NB4 (cell line): Measurements from ENCODE around the gene PDE4D.

Experiments
- DNase-seq: peaks from one replicate; pipeline ENCODE4 v3.0.0; 2010; ENCODE audit warnings: low read depth
- H3K4me3 ChIP-seq: one replicate; pipeline ENCODE4 v1.5.1; 2011; ENCODE audit warnings: mild to moderate bottlenecking, low read depth, low read length, moderate library complexity
- CTCF ChIP-seq: IDR thresholded peaks from one replicate; pipeline ENCODE4 v1.5.1; 2012; ENCODE audit warnings: low read depth, low read length
- MYC ChIP-seq: IDR thresholded peaks from 2 replicates; pipeline ENCODE4 v1.6.1; 2011; ENCODE audit warnings: low read depth, low read length
- POLR2A ChIP-seq: IDR thresholded peaks from 2 replicates; pipeline ENCODE4 v1.6.1; 2011; ENCODE audit warnings: mild to moderate bottlenecking; ENCODE audit not compliant: insufficient read length; ENCODE audit errors: extremely low read depth
- TF ChIP-seq, protein P1 (sequence below): IDR thresholded peaks from 2 replicates; pipeline ENCODE4 v1.6.1; 2011; ENCODE audit warnings: low read depth, low read length

PDE4D gene

DNA sequence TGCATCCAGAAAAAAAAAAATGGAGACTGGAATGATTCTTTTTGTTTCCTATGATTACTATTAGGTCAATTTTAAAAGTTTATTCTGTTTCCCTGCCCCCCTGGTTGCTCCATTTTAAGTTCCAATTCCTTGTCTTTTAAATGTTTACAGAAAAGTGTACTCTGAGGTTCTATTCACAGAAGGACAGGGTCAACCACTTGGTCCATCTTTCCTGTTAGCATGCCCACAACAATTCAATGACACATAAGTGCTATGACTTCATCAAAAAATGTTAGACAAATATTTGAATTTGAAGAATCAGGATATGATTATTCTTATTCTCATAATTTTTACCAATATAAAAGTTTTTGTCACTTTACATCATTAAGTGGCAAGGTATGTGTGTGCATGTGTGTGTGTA is 123.7 kb downstream of the PDE4D start:
- DNase-seq = no peak
- TF ChIP-seq POLR2A (no peak), MYC (no peak), CTCF (no peak)
- TF ChIP-seq, protein P1, sequence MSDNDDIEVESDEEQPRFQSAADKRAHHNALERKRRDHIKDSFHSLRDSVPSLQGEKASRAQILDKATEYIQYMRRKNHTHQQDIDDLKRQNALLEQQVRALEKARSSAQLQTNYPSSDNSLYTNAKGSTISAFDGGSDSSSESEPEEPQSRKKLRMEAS = no peak
- H3K4me3 ChIP-seq = no peak overlapping the region

- no peak overlapping the region for H3K4me3 ChIP-seq
- TF ChIP-seq MYC (no peak), POLR2A (no peak), CTCF (no peak)
- TF ChIP-seq, protein P1 = no peak
- no peak for DNase-seq
Observed at GRCh38 chr5:59769041-59769360, 124.5 kb downstream of the PDE4D start.

DNA sequence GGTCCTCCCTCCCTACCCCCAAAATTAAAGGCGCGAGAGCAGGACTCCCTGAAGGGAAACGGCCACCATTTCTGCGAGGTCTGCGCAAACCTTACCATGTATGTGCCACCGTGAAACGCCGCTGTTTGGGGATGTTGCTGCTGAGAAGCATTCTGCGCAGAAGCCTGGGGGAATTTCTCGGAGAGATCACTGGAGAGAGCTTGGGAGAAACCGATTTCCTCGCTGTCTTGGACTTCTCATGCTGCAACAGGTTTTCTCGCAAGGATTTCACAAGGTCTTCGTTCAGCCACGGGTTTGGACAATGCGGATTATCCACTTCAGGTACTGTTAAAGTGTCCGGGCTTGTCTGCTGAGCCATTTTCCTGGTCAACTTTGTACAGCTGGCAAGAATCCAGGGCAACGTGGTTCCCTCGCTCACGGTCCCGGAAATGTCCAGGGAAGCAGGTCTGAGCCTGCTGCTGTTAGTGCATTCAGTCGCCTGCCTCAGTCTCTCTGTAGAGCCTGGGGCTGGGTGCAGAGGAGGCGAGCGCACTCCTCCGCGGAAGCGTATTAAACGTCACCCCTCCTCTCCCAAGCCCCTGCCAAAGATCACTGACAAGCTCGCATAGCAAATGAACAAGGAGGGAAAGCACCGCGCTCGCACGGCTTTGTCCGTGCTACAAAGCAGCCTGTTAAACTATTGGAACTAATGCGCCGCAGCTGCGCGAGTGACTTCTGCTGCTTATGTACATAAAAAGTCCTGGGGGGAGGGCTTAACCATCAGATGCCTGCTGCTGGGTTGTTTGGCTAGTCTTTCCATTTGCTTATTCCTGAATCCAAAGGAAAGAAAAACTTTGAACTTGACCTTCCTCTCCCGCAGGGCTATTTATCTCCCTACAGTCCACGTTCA is 125.1 kb downstream of the PDE4D start:
- TF ChIP-seq MYC (no peak), POLR2A (no peak), CTCF (no peak)
- TF ChIP-seq, protein P1 = no peak
- DNase-seq = no peak
- no peak overlapping the region for H3K4me3 ChIP-seq

DNA sequence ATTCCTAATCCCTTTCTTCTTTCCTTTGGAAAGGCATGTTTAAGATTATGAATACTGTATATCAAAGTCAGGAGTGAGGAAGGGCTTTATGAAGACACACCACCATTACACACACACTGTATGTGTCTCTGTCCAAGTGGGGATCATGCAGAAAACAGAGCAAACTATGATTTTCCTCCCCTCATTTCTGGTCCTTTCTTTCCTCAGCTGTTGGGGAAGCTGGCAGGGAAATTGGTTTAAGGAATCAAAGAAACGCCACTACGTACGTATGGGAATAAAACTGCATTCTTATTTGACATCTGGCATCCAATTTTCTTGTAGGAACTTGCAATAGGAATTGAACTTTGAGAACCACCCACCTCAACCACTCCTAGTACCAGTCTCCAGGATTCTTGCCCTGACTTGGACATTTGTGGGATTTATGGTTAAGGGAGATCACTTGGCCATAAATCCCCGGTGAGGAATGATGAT is 125.8 kb downstream of the PDE4D start:
- TF ChIP-seq MYC (no peak), CTCF (no peak), POLR2A (no peak)
- TF ChIP-seq, protein P1 = no peak
- no peak overlapping the region for H3K4me3 ChIP-seq

DNA sequence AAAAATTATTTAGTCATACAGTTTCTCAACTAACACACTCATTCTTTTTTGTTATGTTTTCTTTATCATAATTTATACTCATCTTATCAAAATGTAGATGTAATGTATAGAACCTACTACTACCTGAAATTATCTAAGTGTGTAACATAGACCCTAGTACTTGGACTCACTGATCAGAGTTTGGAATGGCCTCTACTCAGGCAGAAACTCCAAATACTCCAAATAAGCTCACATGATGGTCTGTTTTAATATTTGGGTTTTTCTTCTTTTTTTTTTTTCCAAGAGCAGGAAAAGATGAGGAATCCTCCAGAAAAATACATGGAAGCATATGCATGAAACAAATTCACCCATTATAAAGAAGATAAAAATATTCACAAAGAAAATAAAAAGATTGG is 126.3 kb downstream of the PDE4D start:
- TF ChIP-seq MYC (no peak), POLR2A (no peak)
- TF ChIP-seq, protein P1 = no peak
- DNase-seq = no peak
- H3K4me3 ChIP-seq = no peak overlapping the region

More for the DNA sequence above, 125.8 kb downstream of the PDE4D start:
- no peak for DNase-seq

- no peak overlapping the region for H3K4me3 ChIP-seq
- TF ChIP-seq, protein P1 = no peak
- TF ChIP-seq CTCF (no peak), POLR2A (no peak), MYC (no peak)
- DNase-seq = no peak
Observed at GRCh38 chr5:59766427-59767210, 126.9 kb downstream of the PDE4D start.
